Activated naive CD8-positive, alpha-beta T cell treated with anti-CD3 and anti-CD28 coated beads for 36 hours (primary cell): ENCODE results near the gene FLOT2. TPM values are rescaled to one million over a fixed set of nuclear protein-coding genes. Genes with fewer than 3 reads are reported as not detected.

ENCODE experiments used
- DNase-seq: peaks from one replicate; pipeline ENCODE4 v3.0.0; 2021
- H3K27ac Mint-ChIP-seq: one replicate; pipeline ENCODE4 v1.8.0; 2022; ENCODE audit warnings: mild to moderate bottlenecking, moderate library complexity, mixed read lengths
- H3K27me3 Mint-ChIP-seq: one replicate; pipeline ENCODE4 v1.8.0; 2022; ENCODE audit warnings: mild to moderate bottlenecking, mixed read lengths
- H3K36me3 Mint-ChIP-seq: one replicate; pipeline ENCODE4 v1.8.0; 2021; ENCODE audit warnings: mild to moderate bottlenecking, mixed read lengths
- H3K4me1 Mint-ChIP-seq: one replicate; pipeline ENCODE4 v1.8.0; 2021; ENCODE audit warnings: mixed read lengths
- H3K4me3 Mint-ChIP-seq: one replicate; pipeline ENCODE4 v1.8.0; 2022; ENCODE audit warnings: mild to moderate bottlenecking, moderate library complexity, mixed read lengths
- H3K9me3 Mint-ChIP-seq: one replicate; pipeline ENCODE4 v1.8.0; 2022; ENCODE audit warnings: mixed read lengths
- total RNA-seq, 2 experiments: library from RNA; stranded (reverse); gene quantifications; one replicate each; pipeline ENCODE4 v1.2.3, GENCODE V29; 2021

The FLOT2 gene
- total RNA-seq, 2 experiments from 2014 or later: 56.2 to 65.2 TPM

GRCh38 chr17:28926786-28927185, 29.3 kb upstream of the FLOT2 start:
- Mint-ChIP-seq H3K4me3 (no peak overlapping the region), H3K4me1 (peaks cover 56% of the 10 kb centered on the region), H3K27me3 (no peaks in the 10 kb centered on the region), H3K36me3 (peaks cover 75% of the 10 kb centered on the region), H3K9me3 (peaks cover 8% of the 10 kb centered on the region), H3K27ac (peak overlapping the region; percentile 89)
- DNase-seq: no peak

GRCh38 chr17:28926366-28926765, 28.8 kb upstream of the FLOT2 start:
- Mint-ChIP-seq H3K36me3 (peaks cover 74% of the 10 kb centered on the region), H3K27ac (peak overlapping the region; percentile 89), H3K27me3 (no peaks in the 10 kb centered on the region), H3K4me3 (peak overlapping the region; percentile 1), H3K9me3 (peaks cover 8% of the 10 kb centered on the region), H3K4me1 (peaks cover 55% of the 10 kb centered on the region)
- DNase-seq: no peak

GRCh38 chr17:28925912-28926365, 28.4 kb upstream of the FLOT2 start:
- DNase-seq: peak; percentile 28
- Mint-ChIP-seq H3K27me3 (no peaks in the 10 kb centered on the region), H3K4me1 (peaks cover 55% of the 10 kb centered on the region), H3K27ac (peak overlapping the region; percentile 89), H3K9me3 (peaks cover 8% of the 10 kb centered on the region), H3K4me3 (peak overlapping the region; percentile 1), H3K36me3 (peaks cover 75% of the 10 kb centered on the region)

- peak overlapping the region; percentile 25 for H3K27ac Mint-ChIP-seq
- H3K4me1 Mint-ChIP-seq: peaks cover 19% of the 10 kb centered on the region
- no peak overlapping the region for H3K4me3 Mint-ChIP-seq
- no peaks in the 10 kb centered on the region for H3K9me3 Mint-ChIP-seq
- H3K27me3 Mint-ChIP-seq: no peaks in the 10 kb centered on the region
- DNase-seq: no peak
- H3K36me3 Mint-ChIP-seq: peaks cover 36% of the 10 kb centered on the region
These were observed 22.7 kb upstream of the FLOT2 start for GRCh38 chr17:28920201-28920600.

GRCh38 chr17:28918295-28918694, 20.8 kb upstream of the FLOT2 start:
- no peak for DNase-seq
- peaks cover 5% of the 10 kb centered on the region for H3K4me1 Mint-ChIP-seq
- no peaks in the 10 kb centered on the region for H3K27me3 Mint-ChIP-seq
- H3K36me3 Mint-ChIP-seq: peaks cover 34% of the 10 kb centered on the region
- H3K27ac Mint-ChIP-seq: no peak overlapping the region
- H3K9me3 Mint-ChIP-seq: no peaks in the 10 kb centered on the region
- no peak overlapping the region for H3K4me3 Mint-ChIP-seq

GRCh38 chr17:28917465-28917864, 19.9 kb upstream of the FLOT2 start:
- H3K9me3 Mint-ChIP-seq: no peaks in the 10 kb centered on the region
- peaks cover 36% of the 10 kb centered on the region for H3K36me3 Mint-ChIP-seq
- H3K27ac Mint-ChIP-seq: peak overlapping the region; percentile 23
- H3K4me1 Mint-ChIP-seq: peaks cover 3% of the 10 kb centered on the region
- H3K4me3 Mint-ChIP-seq: no peak overlapping the region
- DNase-seq: no peak
- no peaks in the 10 kb centered on the region for H3K27me3 Mint-ChIP-seq

GRCh38 chr17:28917029-28917428, 19.5 kb upstream of the FLOT2 start:
- peaks cover 3% of the 10 kb centered on the region for H3K4me1 Mint-ChIP-seq
- no peak for DNase-seq
- H3K27me3 Mint-ChIP-seq: no peaks in the 10 kb centered on the region
- no peak overlapping the region for H3K4me3 Mint-ChIP-seq
- peaks cover 36% of the 10 kb centered on the region for H3K36me3 Mint-ChIP-seq
- H3K27ac Mint-ChIP-seq: no peak overlapping the region
- no peaks in the 10 kb centered on the region for H3K9me3 Mint-ChIP-seq

GRCh38 chr17:28916302-28916934, 18.9 kb upstream of the FLOT2 start:
- Mint-ChIP-seq H3K27ac (peak overlapping the region; percentile 66), H3K4me1 (peaks cover 3% of the 10 kb centered on the region), H3K4me3 (no peak overlapping the region), H3K27me3 (no peaks in the 10 kb centered on the region), H3K9me3 (no peaks in the 10 kb centered on the region), H3K36me3 (peaks cover 32% of the 10 kb centered on the region)
- no peak for DNase-seq

- Mint-ChIP-seq H3K9me3 (no peaks in the 10 kb centered on the region), H3K36me3 (peaks cover 28% of the 10 kb centered on the region), H3K27ac (no peak overlapping the region), H3K4me1 (peaks cover 3% of the 10 kb centered on the region), H3K4me3 (no peak overlapping the region), H3K27me3 (no peaks in the 10 kb centered on the region)
- no peak for DNase-seq
These were observed 15.4 kb upstream of the FLOT2 start for GRCh38 chr17:28912938-28913333.

- H3K27ac Mint-ChIP-seq: no peak overlapping the region
- no peak overlapping the region for H3K4me3 Mint-ChIP-seq
- H3K4me1 Mint-ChIP-seq: peaks cover 3% of the 10 kb centered on the region
- no peaks in the 10 kb centered on the region for H3K27me3 Mint-ChIP-seq
- no peak for DNase-seq
- no peaks in the 10 kb centered on the region for H3K9me3 Mint-ChIP-seq
- peaks cover 29% of the 10 kb centered on the region for H3K36me3 Mint-ChIP-seq
These were observed 14.9 kb upstream of the FLOT2 start for GRCh38 chr17:28912281-28912937.

GRCh38 chr17:28911411-28912045, 14.0 kb upstream of the FLOT2 start:
- Mint-ChIP-seq H3K27me3 (no peaks in the 10 kb centered on the region), H3K4me3 (no peak overlapping the region), H3K36me3 (peaks cover 27% of the 10 kb centered on the region), H3K9me3 (no peaks in the 10 kb centered on the region), H3K27ac (no peak overlapping the region), H3K4me1 (peaks cover 3% of the 10 kb centered on the region)
- DNase-seq: no peak

GRCh38 chr17:28910534-28910933, 13.0 kb upstream of the FLOT2 start:
- DNase-seq: no peak
- Mint-ChIP-seq H3K4me3 (no peak overlapping the region), H3K27me3 (no peaks in the 10 kb centered on the region), H3K27ac (no peak overlapping the region), H3K9me3 (no peaks in the 10 kb centered on the region), H3K36me3 (peaks cover 23% of the 10 kb centered on the region), H3K4me1 (peaks cover 3% of the 10 kb centered on the region)

GRCh38 chr17:28908640-28909167, 11.2 kb upstream of the FLOT2 start:
- peak overlapping the region; percentile 40 for H3K27ac Mint-ChIP-seq

GRCh38 chr17:28907709-28908475, 10.4 kb upstream of the FLOT2 start:
- Mint-ChIP-seq H3K4me3 (no peak overlapping the region), H3K27ac (peak overlapping the region; percentile 26), H3K27me3 (no peaks in the 10 kb centered on the region)

More at GRCh38 chr17:28908640-28909167, 11.2 kb upstream of the FLOT2 start:
- Mint-ChIP-seq H3K36me3 (peaks cover 9% of the 10 kb centered on the region), H3K4me1 (no peaks in the 10 kb centered on the region), H3K27me3 (no peaks in the 10 kb centered on the region), H3K4me3 (no peak overlapping the region), H3K9me3 (no peaks in the 10 kb centered on the region)
- DNase-seq: no peak

More at GRCh38 chr17:28907709-28908475, 10.4 kb upstream of the FLOT2 start:
- Mint-ChIP-seq H3K4me1 (peaks cover 5% of the 10 kb centered on the region), H3K36me3 (peaks cover 3% of the 10 kb centered on the region), H3K9me3 (no peaks in the 10 kb centered on the region)
- DNase-seq: no peak
